OCI-LY3 (cell line): ENCODE results near the gene ZNF560.

Source experiments
- H2AFZ ChIP-seq: fragments of 200-600, 300-600 bp; shearing (Covaris generic); 2 replicates; pipeline ENCODE4 v1.6.0; 2014; ENCODE audit warnings: antibody characterized with exemption, low read depth, low read length
- H3K27ac ChIP-seq: fragments of 200-600, 300-600 bp; sonication (generic); 2 replicates; pipeline ENCODE4 v1.5.1; 2014; ENCODE audit warnings: mild to moderate bottlenecking, low read length, moderate library complexity, mixed read lengths
- H3K27me3 ChIP-seq: fragments of 200-600, 300-600 bp; sonication (generic); 2 replicates; pipeline ENCODE4 v1.6.1; 2014; ENCODE audit warnings: low read depth, low read length, mixed read lengths
- H3K36me3 ChIP-seq: fragments of 200-600, 300-600 bp; sonication (generic); replicated peaks from 2 replicates; pipeline ENCODE3; 2014; ENCODE audit warnings: low read depth, low read length, mixed read lengths
- H3K4me1 ChIP-seq: fragments of 300-600, 200-600 bp; sonication (generic); 2 replicates; pipeline ENCODE4 v1.6.1; 2014; ENCODE audit warnings: low read length, mixed read lengths
- H3K4me2 ChIP-seq: fragments of 200-600, 300-600 bp; sonication (generic); 2 replicates; pipeline ENCODE4 v1.6.1; 2014; ENCODE audit warnings: low read length, mixed read lengths
- H3K4me3 ChIP-seq: fragments of 300-600, 200-600 bp; sonication (generic); 2 replicates; pipeline ENCODE4 v1.5.1; 2014; ENCODE audit warnings: antibody characterized with exemption, mild to moderate bottlenecking, low read length, moderate library complexity
- H3K79me2 ChIP-seq: fragments of 300-600, 200-600 bp; shearing (Covaris generic); 2 replicates; pipeline ENCODE4 v1.6.1; 2014; ENCODE audit warnings: mild to moderate bottlenecking, low read length, mixed read lengths
- H3K9ac ChIP-seq: fragments of 300-600, 200-600 bp; shearing (Covaris generic); 2 replicates; pipeline ENCODE4 v1.6.0; 2014; ENCODE audit warnings: mild to moderate bottlenecking, low read length, moderate library complexity
- H3K9me3 ChIP-seq: fragments of 200-600, 300-600 bp; shearing (Covaris generic); 2 replicates; pipeline ENCODE4 v1.6.1; 2014; ENCODE audit warnings: low read length, mixed read lengths; ENCODE audit not compliant: insufficient read depth
- H4K20me1 ChIP-seq: fragments of 200-600, 300-600 bp; sonication (generic); 2 replicates; pipeline ENCODE4 v1.6.1; 2016; ENCODE audit warnings: low read length, mixed read lengths; ENCODE audit not compliant: insufficient read depth
- CTCF ChIP-seq: fragments of 200-600, 300-600 bp; sonication (generic); IDR thresholded peaks from 2 replicates; pipeline ENCODE4 v1.5.1; 2014; ENCODE audit warnings: antibody characterized with exemption, low read length, low read depth
- EZH2phosphoT487 ChIP-seq: fragments of 200-600 bp; shearing (Covaris generic); IDR thresholded peaks from 2 replicates; pipeline ENCODE4 v1.6.1; 2018; ENCODE audit warnings: antibody characterized with exemption, mixed run types, low read depth

Gene ZNF560

GRCh38 chr19:9538183-9539058, 40.0 kb upstream of the ZNF560 start, which contains the start of gene ZNF426:
TSS of gene ZNF426 (minus strand) at chr19:9538645. CDS start at chr19:9536232, 2,413 bp downstream.
- peaks cover 27% of the 10 kb centered on the region for H3K79me2 ChIP-seq
- H3K27ac ChIP-seq: peak within 1 kb of the TSS; percentile 73
- H3K9me3 ChIP-seq: no peaks in the 10 kb centered on the region; the same call in 1 of the 2 replicates
- peaks cover 31% of the 10 kb centered on the region for H3K36me3 ChIP-seq
- H3K9ac ChIP-seq: peak within 1 kb of the TSS; percentile 75
- no peak for TF ChIP-seq CTCF
- peak within 1 kb of the TSS; percentile 68 for H3K4me2 ChIP-seq
- H3K4me3 ChIP-seq: peak within 1 kb of the TSS; percentile 92
- no peaks in the 10 kb centered on the region for H4K20me1 ChIP-seq
- no peaks in the 10 kb centered on the region for H3K27me3 ChIP-seq
- no peaks in the 10 kb centered on the region; the same call in 1 of the 2 replicates for H3K4me1 ChIP-seq
- peak within 1 kb of the TSS; percentile 86 for H2AFZ ChIP-seq

GRCh38 chr19:9535934-9536333, 37.5 kb upstream of the ZNF560 start:
- Histone ChIP-seq H3K4me1 (no peaks in the 10 kb centered on the region; the same call in 1 of the 2 replicates), H3K4me2 (no peak overlapping the region), H3K79me2 (peaks cover 27% of the 10 kb centered on the region), H3K4me3 (no peak overlapping the region), H4K20me1 (no peaks in the 10 kb centered on the region), H3K36me3 (peaks cover 54% of the 10 kb centered on the region), H3K9me3 (peaks cover 3% of the 10 kb centered on the region), H3K27ac (no peak overlapping the region), H2AFZ (no peak overlapping the region), H3K9ac (no peak overlapping the region), H3K27me3 (no peaks in the 10 kb centered on the region)
- TF ChIP-seq EZH2phosphoT487: no peak
- TF ChIP-seq CTCF: no peak

GRCh38 chr19:9531933-9532332, 33.5 kb upstream of the ZNF560 start:
- Histone ChIP-seq H4K20me1 (no peaks in the 10 kb centered on the region), H3K79me2 (peaks cover 12% of the 10 kb centered on the region), H3K4me1 (no peaks in the 10 kb centered on the region), H3K4me3 (no peak overlapping the region), H3K4me2 (no peak overlapping the region), H3K36me3 (peaks cover 91% of the 10 kb centered on the region), H3K9ac (no peak overlapping the region), H3K27me3 (no peaks in the 10 kb centered on the region), H3K9me3 (peaks cover 38% of the 10 kb centered on the region), H3K27ac (no peak overlapping the region), H2AFZ (no peak overlapping the region)
- no peak for TF ChIP-seq CTCF

- no peak overlapping the region for H3K4me2 ChIP-seq
- no peaks in the 10 kb centered on the region for H4K20me1 ChIP-seq
- TF ChIP-seq EZH2phosphoT487: no peak
- no peak for TF ChIP-seq CTCF
- H3K36me3 ChIP-seq: peaks cover 83% of the 10 kb centered on the region
- no peak overlapping the region for H3K9ac ChIP-seq
- no peaks in the 10 kb centered on the region for H3K79me2 ChIP-seq
- no peaks in the 10 kb centered on the region for H3K4me1 ChIP-seq
- peaks cover 55% of the 10 kb centered on the region for H3K9me3 ChIP-seq
- no peak overlapping the region for H3K27ac ChIP-seq
- H3K27me3 ChIP-seq: no peaks in the 10 kb centered on the region
- no peak overlapping the region for H3K4me3 ChIP-seq
- H2AFZ ChIP-seq: no peak overlapping the region
Observed at GRCh38 chr19:9528757-9529336, 30.4 kb upstream of the ZNF560 start.
